Suppressor macrophage treated with lipopolysaccharide for 4 hours (primary cell): ENCODE data around the gene RANBP17.
"Not testable (repeated sequence)": the region's sequence is repeated elsewhere in the genome, so short reads cannot be mapped to it uniquely, and the experiment has no call there.

Experiments
- DNase-seq: peaks from one replicate; pipeline ENCODE4 v3.0.0-alpha.2; 2020

RANBP17 gene

GRCh38 chr5:170861917-170862766 lies at the start of gene RANBP17:
TSS of gene RANBP17 (plus strand) at chr5:170862018.
- peak; percentile 59 for DNase-seq

GRCh38 chr5:170813231-170813630 lies 48.6 kb upstream of the RANBP17 start:
- no peak for DNase-seq

- DNase-seq = no peak
These were observed 44.6 kb upstream of the RANBP17 start for GRCh38 chr5:170817195-170817594.

- no peak for DNase-seq
These were observed 43.6 kb upstream of the RANBP17 start for GRCh38 chr5:170818232-170818631.

- DNase-seq = no peak
These were observed 42.0 kb upstream of the RANBP17 start for GRCh38 chr5:170819824-170820223.

GRCh38 chr5:170821257-170821800 lies 40.5 kb upstream of the RANBP17 start:
- DNase-seq = no peak

GRCh38 chr5:170826117-170826516 lies 35.7 kb upstream of the RANBP17 start:
- no peak for DNase-seq

GRCh38 chr5:170832241-170832640 lies 29.6 kb upstream of the RANBP17 start:
- no peak for DNase-seq

- DNase-seq = not testable (repeated sequence)
These were observed 27.8 kb upstream of the RANBP17 start for GRCh38 chr5:170833981-170834380.

GRCh38 chr5:170836226-170836625 lies 25.6 kb upstream of the RANBP17 start:
- no peak for DNase-seq

GRCh38 chr5:170843870-170844269 lies 17.9 kb upstream of the RANBP17 start:
- DNase-seq = no peak

- DNase-seq = no peak
These were observed 17.2 kb upstream of the RANBP17 start for GRCh38 chr5:170844651-170845050.

- DNase-seq = no peak
These were observed 15.4 kb upstream of the RANBP17 start for GRCh38 chr5:170846416-170846815.

GRCh38 chr5:170846846-170847245 lies 15.0 kb upstream of the RANBP17 start:
- no peak for DNase-seq

GRCh38 chr5:170848033-170848432 lies 13.8 kb upstream of the RANBP17 start:
- DNase-seq = no peak

- no peak for DNase-seq
These were observed 12.4 kb upstream of the RANBP17 start for GRCh38 chr5:170849374-170849773.

GRCh38 chr5:170854566-170854965 lies 7.3 kb upstream of the RANBP17 start:
- no peak for DNase-seq

GRCh38 chr5:170857066-170857465 lies 4.8 kb upstream of the RANBP17 start:
- no peak for DNase-seq

GRCh38 chr5:170860415-170860814 lies 1.4 kb upstream of the RANBP17 start:
- no peak for DNase-seq

- no peak for DNase-seq
These were observed 776 bp upstream of the RANBP17 start for GRCh38 chr5:170860818-170861666.

GRCh38 chr5:170861667-170861916 lies 226 bp upstream of the RANBP17 start:
- no peak for DNase-seq

GRCh38 chr5:170863646-170864045 lies 1.8 kb downstream of the RANBP17 start:
- no peak for DNase-seq

- DNase-seq = no peak
These were observed 3.8 kb downstream of the RANBP17 start for GRCh38 chr5:170865622-170866021.

- no peak for DNase-seq
These were observed 6.0 kb downstream of the RANBP17 start for GRCh38 chr5:170867825-170868224.
